Spleen (tissue), 11 donors: ENCODE measurements around the gene TMEM128. TPM values are rescaled to one million over a fixed set of nuclear protein-coding genes. Genes with fewer than 3 reads are reported as not detected.

Experiments
- DNase-seq: peaks from one replicate; pipeline ENCODE4 v3.0.0-alpha.2; 2020
- H3K27ac ChIP-seq, 8 donors: fragments of 200-600 bp; sonication (generic) in 7 of 8; 1 replicate in 4 of 8; 2 replicates in 4 of 8; pipeline versions ENCODE4 v1.5.0 to v1.8.0; 2016 to 2021; ENCODE audit warnings: inconsistent platforms in 4 of 8, mild to moderate bottlenecking in 4 of 8, moderate library complexity in 1 of 8
- H3K27me3 ChIP-seq, 7 donors: fragments of 200-600 bp; sonication (generic) in 6 of 7; replicated peaks in 1 of 7; 1 replicate in 4 of 7; 2 replicates in 3 of 7; pipeline versions ENCODE4 v1.5.0 to v1.8.0; 2016 to 2021; ENCODE audit warnings: inconsistent platforms in 3 of 7, mild to moderate bottlenecking in 1 of 7
- H3K36me3 ChIP-seq, 6 donors: fragments of 200-600 bp; sonication (generic) in 5 of 6; 1 replicate in 4 of 6; 2 replicates in 2 of 6; pipeline versions ENCODE4 v1.5.0 to v1.8.0; 2016 to 2021; ENCODE audit warnings: inconsistent platforms in 2 of 6
- H3K4me1 ChIP-seq, 6 donors: fragments of 200-600 bp; sonication (generic) in 5 of 6; 1 replicate in 3 of 6; 2 replicates in 3 of 6; pipeline versions ENCODE4 v1.5.0 to v1.8.0; 2016 to 2021; ENCODE audit warnings: inconsistent platforms in 3 of 6
- H3K4me3 ChIP-seq, 8 donors: fragments of 200-600 bp; sonication (generic) in 7 of 8; 1 replicate in 4 of 8; 2 replicates in 4 of 8; pipeline versions ENCODE4 v1.5.0 to v1.8.0; 2016 to 2021; ENCODE audit warnings: inconsistent platforms in 4 of 8, mild to moderate bottlenecking in 4 of 8, moderate library complexity in 2 of 8
- H3K9me3 ChIP-seq, 8 donors: fragments of 200-600 bp; sonication (generic) in 7 of 8; 1 replicate in 4 of 8; 2 replicates in 4 of 8; pipeline versions ENCODE4 v1.5.0 to v1.8.0; 2016 to 2021; ENCODE audit warnings: inconsistent platforms in 4 of 8
- CTCF ChIP-seq, 11 experiments: fragments of 200-600 bp in 7 of 11; fragments of 450-650 bp in 4 of 11; sonication (generic) in 4 of 11; IDR thresholded peaks in 8 of 11; conservative IDR thresholded peaks in 3 of 11; 1 replicate in 7 of 11; 2 replicates in 4 of 11; pipeline versions ENCODE4 v1.4.0 to v1.8.0; 2016 to 2021; ENCODE audit warnings: antibody characterized with exemption in 11 of 11, inconsistent platforms in 4 of 11, mild to moderate bottlenecking in 1 of 11
- POLR2A ChIP-seq, 3 donors: fragments of 450-650 bp; IDR thresholded peaks; one replicate each; pipeline ENCODE4 v1.5.1; 2017; ENCODE audit warnings: antibody characterized with exemption in 3 of 3, mild to moderate bottlenecking in 1 of 3
- POLR2AphosphoS5 ChIP-seq, 3 donors: sonication (generic); formaldehyde crosslinking; IDR thresholded peaks; one replicate each; pipeline ENCODE4 v1.5.1; 2017; ENCODE audit warnings: antibody characterized with exemption in 3 of 3
- WGBS, 5 donors: extraction: QIAGEN DNeasy Blood & Tissue Kit in 3 of 5; methylation state at CpG; one replicate each; pipeline versions ENCODE4 v1.1.5 to v1.1.7; 2013 to 2018; 5-methylcytosine and 5-hydroxymethylcytosine counted together
- intact Hi-C: fragments of 100-400 bp; cut with DNase I; formaldehyde crosslinking; loops from one replicate; pipeline ENCODE4 v1.15.0; 2023; ENCODE audit warnings: low total_unique reads
- polyA plus RNA-seq, 3 donors: library from polyadenylated mRNA; stranded (reverse); fragments of 200-250 nt; gene quantifications; one replicate each; pipeline ENCODE4 v1.2.1, GENCODE V29; 2013
- total RNA-seq, 7 donors: library from RNA; depleted of rRNA in 3 of 7; stranded (reverse); fragments of >200 nt in 3 of 7; fragmentation: NEBNext Ultra II Directional in 4 of 7; extraction: Animal tissue kit (Norgen Biotek cat#: 25700) in 4 of 7; gene quantifications; one replicate each; pipeline versions ENCODE4 v1.1.0 to v1.2.1, GENCODE V29; 2016 to 2021
- donor health status: healthy with polysubstance abuse.
- donor health status: DM: no; HTN: no; CAD: no; lungs with moderate emphysema.
- donor health status: DM: no; HTN: no; CAD: no.
- donor health status: Bipolar disorder and iron deficiency.
- donor health status: healthy.
- donor health status: DM: no; HTN: no; CAD: no.
- donor health status: DM: yes; HTN: yes; CAD: no.

Gene TMEM128
- total and polyA plus RNA-seq, 10 donors: 16.3 to 25.6 (median 21.6) TPM

DNA sequence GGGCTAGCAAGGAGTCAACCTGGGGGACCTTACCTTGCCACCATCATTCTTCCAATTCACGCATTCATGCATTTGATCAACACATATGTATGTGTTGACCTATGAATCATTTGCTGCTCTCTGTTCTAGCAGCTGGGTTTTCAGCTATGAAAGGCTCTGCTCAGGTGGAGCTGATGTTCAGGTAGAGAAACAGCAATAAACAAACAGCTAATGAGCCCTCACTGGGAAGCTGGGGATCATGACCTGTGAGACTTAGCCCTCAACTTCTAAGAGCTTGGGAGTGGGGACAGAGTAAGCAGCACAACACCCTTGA, 19.7 kb downstream of the TMEM128 start:
- no peak for DNase-seq
- TF ChIP-seq CTCF (IDR thresholded peaks at IDR 0.05 in 8 of 11, conservative IDR thresholded peaks at IDR 0.05 in 3 of 11): no peak
- no peak for TF ChIP-seq POLR2AphosphoS5 (IDR thresholded peaks at IDR 0.05)
- no peak for TF ChIP-seq POLR2A (IDR thresholded peaks at IDR 0.05)
- H3K27ac ChIP-seq: no peak overlapping the region
- intact Hi-C loops: no loop called here
- H3K4me3 ChIP-seq: no peak overlapping the region
- H3K36me3 ChIP-seq: no peaks in the 10 kb centered on the region
- 64 to 83% (median 80%) methylated on average over 1 of the region's 1 CpG for WGBS, 5 donors
- H3K4me1 ChIP-seq: peaks cover 0 to 17% (median 2%) of the 10 kb centered on the region in 6 donors
- peaks cover 0 to 71% (median 30%) of the 10 kb centered on the region in 7 donors for H3K27me3 ChIP-seq
- peaks cover 1 to 11% (median 8%) of the 10 kb centered on the region in 8 donors for H3K9me3 ChIP-seq

DNA sequence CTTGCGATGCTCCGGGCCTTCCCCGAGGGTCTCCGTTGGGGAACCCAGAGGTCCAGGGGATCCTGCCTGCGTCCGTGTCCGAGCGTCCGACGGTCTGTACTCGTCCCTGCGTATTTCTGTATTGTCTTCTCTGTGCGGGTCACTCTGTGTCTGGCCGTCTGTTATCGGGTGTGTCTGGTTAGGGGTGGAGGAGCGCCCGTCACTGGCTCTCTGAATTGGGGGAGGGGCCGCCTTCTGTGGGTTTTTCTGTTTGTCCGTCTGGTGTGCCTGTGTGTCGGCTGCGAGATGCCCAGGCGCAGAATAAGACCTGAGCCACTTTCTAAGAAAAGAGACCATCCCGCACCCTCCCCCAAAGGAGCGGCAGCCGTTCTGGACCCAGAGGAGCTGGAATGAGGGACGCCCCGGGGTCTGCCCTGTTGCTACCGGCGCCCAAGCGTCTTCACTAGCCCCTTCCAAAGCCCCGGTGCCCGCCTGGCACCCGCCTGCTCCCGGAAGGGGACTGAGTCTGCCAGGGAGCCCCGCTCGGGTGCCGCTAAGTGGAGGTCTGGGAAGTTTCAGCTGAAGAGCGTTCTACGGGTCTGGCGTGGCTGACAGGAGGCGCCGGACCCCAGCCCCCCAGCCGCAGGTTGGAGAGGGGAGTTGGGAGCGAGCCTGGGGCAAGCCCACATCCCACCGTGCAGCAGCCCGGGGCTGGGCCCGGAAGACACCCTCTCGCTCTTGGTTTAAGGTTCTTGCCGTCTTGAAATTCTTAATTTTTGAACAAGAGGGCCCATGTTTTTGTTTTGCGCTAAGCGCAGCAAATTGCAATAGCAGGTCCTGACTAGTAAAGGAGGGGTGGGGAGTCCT, 20.3 kb downstream of the TMEM128 start:
- WGBS, 5 donors: 9 to 16% (median 12%) methylated on average over 31 to 51 of the region's 51 CpGs
- TF ChIP-seq POLR2A (IDR thresholded peaks at IDR 0.05) (no peak), CTCF (IDR thresholded peaks at IDR 0.05 in 8 of 11, conservative IDR thresholded peaks at IDR 0.05 in 3 of 11) (no peak), POLR2AphosphoS5 (IDR thresholded peaks at IDR 0.05) (no peak)
- intact Hi-C loops: no loop called here

GRCh38 chr4:4226606-4227438, 21.2 kb downstream of the TMEM128 start, which contains the start of gene OTOP1:
TSS of gene OTOP1 (minus strand) at chr4:4226929. CDS start at chr4:4226864, 65 bp downstream.
- H3K27me3 ChIP-seq: peaks cover 0 to 86% (median 30%) of the 10 kb centered on the region in 7 donors
- intact Hi-C loops: no loop called here

More for the DNA sequence above, 20.3 kb downstream of the TMEM128 start:
- peaks cover 0 to 5% (median 2%) of the 10 kb centered on the region in 8 donors for H3K9me3 ChIP-seq
- peaks cover 0 to 77% (median 30%) of the 10 kb centered on the region in 7 donors for H3K27me3 ChIP-seq
- H3K27ac ChIP-seq: no peak overlapping the region
- DNase-seq: no peak
- peaks cover 0 to 17% (median 2%) of the 10 kb centered on the region in 6 donors for H3K4me1 ChIP-seq
- H3K36me3 ChIP-seq: no peaks in the 10 kb centered on the region
- H3K4me3 ChIP-seq: no peak overlapping the region

More at GRCh38 chr4:4226606-4227438, 21.2 kb downstream of the TMEM128 start, which contains the start of gene OTOP1:
- Histone ChIP-seq H3K9me3 (no peaks in the 10 kb centered on the region), H3K36me3 (no peaks in the 10 kb centered on the region), H3K4me3 (no peak within 1 kb of the TSS), H3K4me1 (peaks cover 0 to 17% (median 2%) of the 10 kb centered on the region in 6 donors), H3K27ac (no peak within 1 kb of the TSS)
- TF ChIP-seq POLR2A (IDR thresholded peaks at IDR 0.05) (no peak), POLR2AphosphoS5 (IDR thresholded peaks at IDR 0.05) (no peak), CTCF (IDR thresholded peaks at IDR 0.05 in 8 of 11, conservative IDR thresholded peaks at IDR 0.05 in 3 of 11) (no peak)
- DNase-seq: no peak
- WGBS, 5 donors: 17 to 32% (median 21%) methylated on average over 26 to 82 of the region's 82 CpGs
